Coronary artery (tissue), 2 donors: ENCODE measurements around the gene RNU6-1.

Experiments
- DNase-seq: peaks from one replicate; pipeline ENCODE4 v3.0.0-alpha.2; 2017; ENCODE audit warnings: low spot score
- H3K27ac ChIP-seq, 2 donors: fragments of 200-600 bp; sonication (generic); one replicate each; pipeline ENCODE4 v1.5.1; 2016 to 2019
- H3K4me3 ChIP-seq: fragments of 200-600 bp; sonication (generic); 2 replicates; pipeline ENCODE4 v1.5.1; 2016; ENCODE audit warnings: mild to moderate bottlenecking, moderate library complexity
- CTCF ChIP-seq: fragments of 200-600 bp; sonication (generic); IDR thresholded peaks from one replicate; pipeline ENCODE4 v1.5.1; 2019; ENCODE audit warnings: antibody characterized with exemption

The RNU6-1 gene

GRCh38 chr15:67801142-67801541, 38.7 kb downstream of the RNU6-1 start:
- TF ChIP-seq CTCF = no peak
- no peak for DNase-seq
- no peak overlapping the region for H3K4me3 ChIP-seq
- no peak overlapping the region for H3K27ac ChIP-seq

- no peak overlapping the region for H3K27ac ChIP-seq
- H3K4me3 ChIP-seq = no peak overlapping the region
- no peak for TF ChIP-seq CTCF
- DNase-seq = no peak
These were observed 40.0 kb downstream of the RNU6-1 start for GRCh38 chr15:67799801-67800205.

GRCh38 chr15:67796196-67797127, 43.4 kb downstream of the RNU6-1 start:
- no peak for TF ChIP-seq CTCF
- no peak overlapping the region for H3K4me3 ChIP-seq
- no peak overlapping the region for H3K27ac ChIP-seq
- no peak for DNase-seq

- no peak for DNase-seq
- TF ChIP-seq CTCF = no peak
- Histone ChIP-seq H3K4me3 (no peak overlapping the region), H3K27ac (no peak overlapping the region)
These were observed 44.8 kb downstream of the RNU6-1 start for GRCh38 chr15:67794832-67795574.

- TF ChIP-seq CTCF = no peak
These were observed 47.4 kb downstream of the RNU6-1 start for GRCh38 chr15:67792250-67792942.

GRCh38 chr15:67790610-67791319, 49.1 kb downstream of the RNU6-1 start:
- no peak for DNase-seq
- no peak overlapping the region for H3K27ac ChIP-seq
- TF ChIP-seq CTCF = no peak
- H3K4me3 ChIP-seq = no peak overlapping the region

More at GRCh38 chr15:67792250-67792942, 47.4 kb downstream of the RNU6-1 start:
- no peak overlapping the region for H3K4me3 ChIP-seq
- DNase-seq = no peak
- no peak overlapping the region for H3K27ac ChIP-seq
